ENCODE measurements around the gene FHL2. TPM values are rescaled to one million over a fixed set of nuclear protein-coding genes. Genes with fewer than 3 reads are reported as not detected.

FHL2 gene
- total and polyA plus RNA-seq, 12 donors, result 41.2 to 213 (median 103) TPM

GRCh38 chr2:105378921-105379383 lies 19.9 kb downstream of the FHL2 start:
- WGBS, 4 donors, result 82 to 95% (median 93%) methylated on average over 2 to 4 of the region's 4 CpGs
- intact Hi-C loops (cut with DNase I), result no loop called here

GRCh38 chr2:105378276-105378840 lies 20.5 kb downstream of the FHL2 start:
- WGBS, 4 donors, result 82 to 91% (median 85%) methylated on average over 8 to 12 of the region's 12 CpGs
- Histone ChIP-seq H3K9me3 (replicated peaks in 1 of 3) (no peaks in the 10 kb centered on the region), H3K27me3 (no peaks in the 10 kb centered on the region), H3K36me3 (replicated peaks in 1 of 2) (peaks cover 0 to 29% of the 10 kb centered on the region in 2 donors), H3K4me3 (no peak overlapping the region), H3K27ac (peak overlapping the region in 2 of 5 donors; percentile 24 to 94), H3K4me1 (replicated peaks in 1 of 2) (peaks cover 13 to 55% of the 10 kb centered on the region in 2 donors)
- TF ChIP-seq POLR2A (IDR thresholded peaks at IDR 0.05) (no peak), CTCF (IDR thresholded peaks at IDR 0.05) (no peak)
- peak in 1 of 7 donors; percentile 48 for DNase-seq
- intact Hi-C loops (cut with DNase I), result no loop called here

More at GRCh38 chr2:105378921-105379383, 19.9 kb downstream of the FHL2 start:
- Histone ChIP-seq H3K27ac (peak overlapping the region in 2 of 5 donors; percentile 24 to 94), H3K27me3 (no peaks in the 10 kb centered on the region), H3K4me1 (replicated peaks in 1 of 2) (peaks cover 10 to 55% of the 10 kb centered on the region in 2 donors), H3K36me3 (replicated peaks in 1 of 2) (peaks cover 0 to 24% of the 10 kb centered on the region in 2 donors), H3K4me3 (no peak overlapping the region), H3K9me3 (replicated peaks in 1 of 3) (no peaks in the 10 kb centered on the region)
- no peak for TF ChIP-seq POLR2A (IDR thresholded peaks at IDR 0.05)
- no peak for TF ChIP-seq CTCF (IDR thresholded peaks at IDR 0.05)
- DNase-seq, result peak in 1 of 7 donors; percentile 47

GRCh38 chr2:105377871-105378270 lies 21.0 kb downstream of the FHL2 start:
- intact Hi-C loops (cut with DNase I), result no loop called here
- no peaks in the 10 kb centered on the region for H3K27me3 ChIP-seq
- H3K9me3 ChIP-seq (replicated peaks in 1 of 3), result no peaks in the 10 kb centered on the region
- TF ChIP-seq POLR2A (IDR thresholded peaks at IDR 0.05) (no peak), CTCF (IDR thresholded peaks at IDR 0.05) (peak in 1 of 6 experiments; percentile 17)
- H3K4me1 ChIP-seq (replicated peaks in 1 of 2), result peaks cover 18 to 56% of the 10 kb centered on the region in 2 donors
- 63 to 80% (median 71%) methylated on average over 3 of the region's 3 CpGs for whole genome bisulfite sequencing, 4 donors
- peaks cover 0 to 30% of the 10 kb centered on the region in 2 donors for H3K36me3 ChIP-seq (replicated peaks in 1 of 2)
- peak in 1 of 7 donors; percentile 53 for DNase-seq
- H3K4me3 ChIP-seq, result no peak overlapping the region
- peak overlapping the region in 3 of 5 donors; percentile 0 to 94 (median 60) for H3K27ac ChIP-seq

- 82 to 88% (median 83%) methylated on average over 5 of the region's 5 CpGs for WGBS, 4 donors
- intact Hi-C loops (cut with DNase I), result no loop called here
- Histone ChIP-seq H3K4me3 (no peak overlapping the region), H3K36me3 (replicated peaks in 1 of 2) (peaks cover 0 to 30% of the 10 kb centered on the region in 2 donors), H3K9me3 (replicated peaks in 1 of 3) (no peaks in the 10 kb centered on the region), H3K4me1 (replicated peaks in 1 of 2) (peaks cover 18 to 63% of the 10 kb centered on the region in 2 donors), H3K27ac (peak overlapping the region in 4 of 5 donors; percentile 0 to 94 (median 54)), H3K27me3 (no peaks in the 10 kb centered on the region)
- no peak for DNase-seq
- no peak for TF ChIP-seq POLR2A (IDR thresholded peaks at IDR 0.05)
- no peak for TF ChIP-seq CTCF (IDR thresholded peaks at IDR 0.05)
Observed at GRCh38 chr2:105376789-105377240, 22.0 kb downstream of the FHL2 start.

All from adrenal gland (tissue), 12 donors.